H9 (cell line): ENCODE results near the gene OVOL3. TPM values are rescaled to one million over a fixed set of nuclear protein-coding genes. Genes with fewer than 3 reads are reported as not detected.

Experiments
- DNase-seq: peaks from one replicate; pipeline ENCODE4 v3.0.0-alpha.2; 2017
- H2AFZ ChIP-seq: one replicate; pipeline ENCODE4 v1.6.1; 2013; ENCODE audit warnings: mild to moderate bottlenecking, low read length, control low read depth, moderate library complexity
- H2AK5ac ChIP-seq: 2 replicates; pipeline ENCODE4 v1.6.1; 2013; ENCODE audit warnings: low read length, control low read depth, mixed read lengths; ENCODE audit not compliant: insufficient read length
- H2BK120ac ChIP-seq: one replicate; pipeline ENCODE4 v1.6.1; 2013; ENCODE audit warnings: low read depth, mild to moderate bottlenecking, low read length, control low read depth, inconsistent platforms; ENCODE audit not compliant: poor library complexity, severe bottlenecking
- H2BK12ac ChIP-seq: 2 replicates; pipeline ENCODE4 v1.6.1; 2013; ENCODE audit warnings: low read length, control low read depth, mixed read lengths, low read depth; ENCODE audit not compliant: insufficient read length
- H2BK15ac ChIP-seq: 2 replicates; pipeline ENCODE4 v1.6.1; 2013; ENCODE audit warnings: low read depth, low read length, control low read depth
- H2BK20ac ChIP-seq: one replicate; pipeline ENCODE4 v1.6.1; 2013; ENCODE audit warnings: low read depth, mild to moderate bottlenecking, low read length, control low read depth, inconsistent platforms; ENCODE audit not compliant: poor library complexity, severe bottlenecking
- H2BK5ac ChIP-seq: 2 replicates; pipeline ENCODE4 v1.6.1; 2013; ENCODE audit warnings: low read length, control low read depth, mixed read lengths; ENCODE audit not compliant: insufficient read length
- H3K14ac ChIP-seq: 2 replicates; pipeline ENCODE4 v1.6.1; 2013; ENCODE audit warnings: low read length, control low read depth; ENCODE audit not compliant: insufficient read depth
- H3K18ac ChIP-seq: 2 replicates; pipeline ENCODE4 v1.6.1; 2013; ENCODE audit warnings: low read depth, mild to moderate bottlenecking, mixed read lengths, low read length, control low read depth; ENCODE audit not compliant: insufficient read length
- H3K23ac ChIP-seq: 2 replicates; pipeline ENCODE4 v1.6.1; 2013; ENCODE audit warnings: low read length, control low read depth, mixed read lengths, low read depth; ENCODE audit not compliant: insufficient read length
- H3K23me2 ChIP-seq: 2 replicates; pipeline ENCODE4 v1.6.1; 2013; ENCODE audit warnings: low read depth, mild to moderate bottlenecking, mixed read lengths, low read length, control low read depth; ENCODE audit not compliant: insufficient read length, poor library complexity, severe bottlenecking
- H3K27ac ChIP-seq: 2 replicates; pipeline ENCODE4 v1.5.1; 2013; ENCODE audit warnings: low read length, control low read depth, mixed read lengths, low read depth; ENCODE audit not compliant: insufficient read length
- H3K27me3 ChIP-seq: 2 replicates; pipeline ENCODE4 v1.6.1; 2013; ENCODE audit warnings: low read length, control low read depth, inconsistent platforms; ENCODE audit not compliant: insufficient read depth
- H3K4ac ChIP-seq: 2 replicates; pipeline ENCODE4 v1.6.1; 2013; ENCODE audit warnings: low read depth, mild to moderate bottlenecking, control low read depth, inconsistent platforms, low read length, moderate library complexity
- H3K4me1 ChIP-seq: 2 replicates; pipeline ENCODE4 v1.6.1; 2013; ENCODE audit warnings: low read length, control low read depth, inconsistent platforms; ENCODE audit not compliant: insufficient read depth
- H3K4me2 ChIP-seq: 2 replicates; pipeline ENCODE4 v1.6.1; 2013; ENCODE audit warnings: low read length, control low read depth, mixed read lengths; ENCODE audit not compliant: insufficient read length, insufficient read depth
- H3K56ac ChIP-seq: 2 replicates; pipeline ENCODE4 v1.6.1; 2013; ENCODE audit warnings: low read depth, mild to moderate bottlenecking, mixed read lengths, low read length, control low read depth; ENCODE audit not compliant: insufficient read length
- H3K79me1 ChIP-seq: 2 replicates; pipeline ENCODE4 v1.6.1; 2013; ENCODE audit warnings: low read depth, mild to moderate bottlenecking, moderate library complexity, low read length, control low read depth, inconsistent platforms; ENCODE audit not compliant: insufficient read depth, poor library complexity, severe bottlenecking
- H3K79me2 ChIP-seq: 2 replicates; pipeline ENCODE4 v1.6.1; 2013; ENCODE audit warnings: low read length, control low read depth, inconsistent platforms; ENCODE audit not compliant: insufficient read depth
- H3K9ac ChIP-seq: 2 replicates; pipeline ENCODE4 v1.6.1; 2013; ENCODE audit warnings: low read length, control low read depth, mixed read lengths; ENCODE audit not compliant: insufficient read length; ENCODE audit errors: extremely low read depth
- H3K9me3 ChIP-seq: one replicate; pipeline ENCODE4 v1.6.1; 2013; ENCODE audit warnings: low read depth, low read length, inconsistent platforms; ENCODE audit not compliant: control insufficient read depth
- H3T11ph ChIP-seq: one replicate; pipeline ENCODE4 v1.6.1; 2013; ENCODE audit warnings: mild to moderate bottlenecking, low read length, control low read depth, inconsistent platforms
- H4K20me1 ChIP-seq: one replicate; pipeline ENCODE4 v1.6.1; 2013; ENCODE audit not compliant: control insufficient read depth, insufficient read length, insufficient read depth
- H4K5ac ChIP-seq: 2 replicates; pipeline ENCODE4 v1.6.1; 2013; ENCODE audit warnings: low read depth, mild to moderate bottlenecking, mixed read lengths, low read length, control low read depth; ENCODE audit not compliant: insufficient read length
- H4K8ac ChIP-seq: replicated peaks from 2 replicates; pipeline ENCODE4 v1.6.1; 2013; ENCODE audit warnings: low read length, control low read depth, mixed read lengths, low read depth; ENCODE audit not compliant: insufficient read length
- H4K91ac ChIP-seq: 2 replicates; pipeline ENCODE4 v1.6.1; 2013; ENCODE audit warnings: low read depth, mild to moderate bottlenecking, moderate library complexity, mixed read lengths, low read length, control low read depth; ENCODE audit not compliant: insufficient read length
- H3K27ac Mint-ChIP-seq, 3 experiments: 2 replicates in 2 of 3; 3 replicates in 1 of 3; pipeline ENCODE4 v1.8.0; 2020 to 2021; ENCODE audit warnings: mixed read lengths in 3 of 3, mild to moderate bottlenecking in 1 of 3, moderate library complexity in 1 of 3
- H3K27me3 Mint-ChIP-seq: 2 replicates; pipeline ENCODE4 v1.8.0; 2021; ENCODE audit warnings: low read depth, mild to moderate bottlenecking, moderate library complexity, mixed read lengths
- H3K36me3 Mint-ChIP-seq, 3 experiments: 2 replicates in 2 of 3; 3 replicates in 1 of 3; pipeline ENCODE4 v1.8.0; 2020 to 2021; ENCODE audit warnings: low read depth in 3 of 3, mixed read lengths in 3 of 3; ENCODE audit not compliant: insufficient read depth in 1 of 3
- H3K4me1 Mint-ChIP-seq, 2 experiments: 2 replicates each; pipeline ENCODE4 v1.8.0; 2020; ENCODE audit warnings: mixed read lengths in 2 of 2
- H3K4me3 Mint-ChIP-seq, 2 experiments: 2 replicates in 1 of 2; 3 replicates in 1 of 2; pipeline ENCODE4 v1.8.0; 2020 to 2021; ENCODE audit warnings: mild to moderate bottlenecking in 2 of 2, mixed read lengths in 2 of 2, moderate library complexity in 1 of 2
- H3K9me3 Mint-ChIP-seq, 2 experiments: 2 replicates in 1 of 2; 3 replicates in 1 of 2; pipeline ENCODE4 v1.8.0; 2020; ENCODE audit warnings: mild to moderate bottlenecking in 2 of 2, mixed read lengths in 2 of 2, moderate library complexity in 1 of 2
- WGBS: extraction: QIAGEN DNeasy Blood & Tissue Kit; methylation state at CpG from one replicate; pipeline ENCODE4 v1.1.7; 2013; ENCODE audit warnings: missing lambda C conversion rate, low lambda C conversion rate, mixed read lengths; ENCODE audit not compliant: insufficient read length; ENCODE audit errors: extremely low coverage; 5-methylcytosine and 5-hydroxymethylcytosine counted together
- total RNA-seq: library from RNA; stranded (reverse); gene quantifications from 2 replicates; pipeline ENCODE4 v1.2.1, GENCODE V29; 2021
- TF ChIP-seq, protein P1 (sequence below): fragments of 200-600 bp; sonication (generic); conservative IDR thresholded peaks from 3 replicates; pipeline ENCODE4 v1.8.0; 2021; ENCODE audit warnings: antibody characterized with exemption, mild to moderate bottlenecking

The OVOL3 gene
- total RNA-seq, 1 experiment from 2014 or later = not detected

DNA sequence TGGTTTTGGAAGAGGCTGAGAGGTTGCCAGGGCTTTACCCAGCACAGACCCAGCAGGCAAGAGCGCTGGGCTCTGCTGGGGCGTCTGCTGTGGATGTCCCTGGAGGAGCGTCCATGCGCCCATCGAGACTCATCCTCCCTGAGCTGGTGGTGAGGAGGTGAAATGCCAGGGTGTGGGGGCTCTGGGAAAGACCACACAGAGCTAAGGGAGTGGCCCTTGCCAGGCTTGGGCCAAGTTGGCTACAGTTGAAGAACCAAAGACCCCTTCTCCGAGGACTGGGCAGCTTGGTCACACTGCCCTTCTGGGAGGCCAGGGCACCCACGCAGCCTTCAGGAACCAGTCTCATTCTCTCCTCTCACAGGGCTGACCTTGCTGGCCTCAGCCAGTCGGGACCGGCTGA, 24.6 kb upstream of the OVOL3 start:
- H2BK5ac ChIP-seq = no peak overlapping the region
- Mint-ChIP-seq H3K27me3 (no peaks in the 10 kb centered on the region), H3K36me3 (peaks cover 57 to 92% (median 72%) of the 10 kb centered on the region in 3 experiments), H3K4me1 (no peaks in the 10 kb centered on the region), H3K9me3 (no peaks in the 10 kb centered on the region), H3K4me3 (no peak overlapping the region), H3K27ac (no peak overlapping the region)
- H3K9me3 ChIP-seq = no peaks in the 10 kb centered on the region
- H2AK5ac ChIP-seq = no peak overlapping the region
- no peak overlapping the region for H3K14ac ChIP-seq
- H3K27me3 ChIP-seq = no peaks in the 10 kb centered on the region
- no peak overlapping the region for H3K56ac ChIP-seq
- H2BK120ac ChIP-seq = no peak overlapping the region
- H3K18ac ChIP-seq = no peak overlapping the region
- TF ChIP-seq, protein P1, sequence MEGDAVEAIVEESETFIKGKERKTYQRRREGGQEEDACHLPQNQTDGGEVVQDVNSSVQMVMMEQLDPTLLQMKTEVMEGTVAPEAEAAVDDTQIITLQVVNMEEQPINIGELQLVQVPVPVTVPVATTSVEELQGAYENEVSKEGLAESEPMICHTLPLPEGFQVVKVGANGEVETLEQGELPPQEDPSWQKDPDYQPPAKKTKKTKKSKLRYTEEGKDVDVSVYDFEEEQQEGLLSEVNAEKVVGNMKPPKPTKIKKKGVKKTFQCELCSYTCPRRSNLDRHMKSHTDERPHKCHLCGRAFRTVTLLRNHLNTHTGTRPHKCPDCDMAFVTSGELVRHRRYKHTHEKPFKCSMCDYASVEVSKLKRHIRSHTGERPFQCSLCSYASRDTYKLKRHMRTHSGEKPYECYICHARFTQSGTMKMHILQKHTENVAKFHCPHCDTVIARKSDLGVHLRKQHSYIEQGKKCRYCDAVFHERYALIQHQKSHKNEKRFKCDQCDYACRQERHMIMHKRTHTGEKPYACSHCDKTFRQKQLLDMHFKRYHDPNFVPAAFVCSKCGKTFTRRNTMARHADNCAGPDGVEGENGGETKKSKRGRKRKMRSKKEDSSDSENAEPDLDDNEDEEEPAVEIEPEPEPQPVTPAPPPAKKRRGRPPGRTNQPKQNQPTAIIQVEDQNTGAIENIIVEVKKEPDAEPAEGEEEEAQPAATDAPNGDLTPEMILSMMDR = no peak
- no peak overlapping the region for H4K5ac ChIP-seq
- H3K27ac ChIP-seq = no peak overlapping the region
- no peak overlapping the region for H2AFZ ChIP-seq
- no peaks in the 10 kb centered on the region for H3K79me2 ChIP-seq
- no peaks in the 10 kb centered on the region for H3K79me1 ChIP-seq
- no peak overlapping the region for H2BK20ac ChIP-seq
- DNase-seq = no peak
- H2BK15ac ChIP-seq = no peak overlapping the region
- H4K20me1 ChIP-seq = peaks cover 2% of the 10 kb centered on the region
- H3K9ac ChIP-seq = no peak overlapping the region
- H3K23ac ChIP-seq = no peak overlapping the region
- H4K8ac ChIP-seq = no peak overlapping the region
- H3K4ac ChIP-seq = no peak overlapping the region
- no peak overlapping the region for H4K91ac ChIP-seq
- WGBS = no CpG with 5 or more reads among the region's 9 CpGs
- H2BK12ac ChIP-seq = no peak overlapping the region
- no peak overlapping the region for H3K4me2 ChIP-seq
- no peak overlapping the region for H3T11ph ChIP-seq
- no peaks in the 10 kb centered on the region for H3K23me2 ChIP-seq
- no peaks in the 10 kb centered on the region for H3K4me1 ChIP-seq
